Stimulated activated CD8-positive, alpha-beta memory T cell treated with anti-CD3 and anti-CD28 coated beads, Interleukin-4, amount 100 ng/mL, for 48 hours (primary cell): ENCODE measurements around the gene APRT.
"Not testable (repeated sequence)": the region's sequence is repeated elsewhere in the genome, so short reads cannot be mapped to it uniquely, and the experiment has no call there.

Source experiments
- DNase-seq: peaks from one replicate; pipeline ENCODE4 v3.0.0-alpha.2; 2020

The APRT gene

GRCh38 chr16:88806491-88807111, 5.1 kb downstream of the APRT start:
- no peak for DNase-seq

GRCh38 chr16:88805887-88806393, 5.8 kb downstream of the APRT start:
- DNase-seq = no peak

- no peak for DNase-seq
Observed at GRCh38 chr16:88805340-88805715, 6.4 kb downstream of the APRT start.

DNA sequence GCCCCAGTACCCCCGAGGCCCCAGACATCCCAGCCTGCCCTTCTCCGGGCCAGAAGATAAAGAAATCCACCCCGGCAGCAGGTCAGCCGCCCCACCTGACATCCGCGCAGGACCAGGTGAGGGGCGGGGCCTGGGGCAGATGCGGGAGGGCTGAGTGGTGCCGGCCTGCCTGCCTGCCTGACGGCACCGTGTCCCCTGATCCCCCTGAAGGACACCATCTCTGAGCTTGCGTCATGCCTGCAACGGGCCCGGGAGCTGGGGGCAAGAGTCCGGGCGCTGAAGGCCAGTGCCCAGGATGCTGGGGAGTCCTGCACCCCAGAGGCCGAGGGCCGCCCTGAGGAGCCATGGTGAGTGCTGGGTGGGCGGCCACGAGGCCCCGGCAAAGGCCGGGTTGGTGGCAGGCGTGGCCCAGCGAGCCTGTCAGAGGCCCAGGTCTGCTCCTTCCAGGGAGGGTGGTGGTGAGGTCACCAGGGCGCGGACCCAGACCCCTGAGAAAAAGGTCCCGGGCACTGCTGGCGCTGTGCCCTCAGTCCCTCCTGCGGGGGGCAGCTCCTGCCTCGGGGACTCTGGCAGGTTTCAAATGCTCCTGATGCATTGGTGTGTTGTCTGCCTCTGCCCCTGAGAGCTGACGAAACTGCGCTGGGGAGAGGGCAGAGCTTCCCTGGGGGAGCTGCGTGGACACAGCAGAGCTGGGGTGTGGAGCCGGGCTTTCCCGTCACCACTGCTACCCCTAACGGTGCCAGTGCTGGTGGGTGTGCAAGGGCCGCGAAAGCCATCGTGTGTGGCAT, 7.0 kb downstream of the APRT start:
- DNase-seq = peak; percentile 63

DNA sequence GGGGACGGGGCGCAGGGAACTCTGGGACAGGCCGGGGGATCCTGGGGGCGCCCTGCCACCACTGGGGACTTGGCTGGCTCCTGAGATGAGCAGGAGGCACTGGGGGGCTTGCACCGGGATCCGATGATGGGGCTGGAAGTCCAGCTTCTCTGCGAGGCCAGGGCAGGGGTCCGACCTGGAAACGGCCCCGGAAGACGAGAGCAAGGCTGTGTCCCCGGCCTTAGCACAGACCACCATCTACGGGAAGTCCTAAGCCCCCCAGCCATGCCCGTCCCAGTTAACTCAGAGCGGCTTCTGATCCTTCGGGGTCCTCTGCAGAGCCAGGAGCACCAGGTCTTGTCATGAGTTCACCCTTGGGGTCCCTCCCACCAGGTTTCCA, 7.6 kb downstream of the APRT start:
- peak; percentile 43 for DNase-seq

GRCh38 chr16:88803264-88803987, 8.3 kb downstream of the APRT start, which contains the start of gene CDT1:
TSS of gene CDT1 (plus strand) at chr16:88803789. CDS start at chr16:88803832, 43 bp downstream.
- peak; percentile 89 for DNase-seq

GRCh38 chr16:88800277-88800592, 11.5 kb downstream of the APRT start:
- DNase-seq = no peak

DNA sequence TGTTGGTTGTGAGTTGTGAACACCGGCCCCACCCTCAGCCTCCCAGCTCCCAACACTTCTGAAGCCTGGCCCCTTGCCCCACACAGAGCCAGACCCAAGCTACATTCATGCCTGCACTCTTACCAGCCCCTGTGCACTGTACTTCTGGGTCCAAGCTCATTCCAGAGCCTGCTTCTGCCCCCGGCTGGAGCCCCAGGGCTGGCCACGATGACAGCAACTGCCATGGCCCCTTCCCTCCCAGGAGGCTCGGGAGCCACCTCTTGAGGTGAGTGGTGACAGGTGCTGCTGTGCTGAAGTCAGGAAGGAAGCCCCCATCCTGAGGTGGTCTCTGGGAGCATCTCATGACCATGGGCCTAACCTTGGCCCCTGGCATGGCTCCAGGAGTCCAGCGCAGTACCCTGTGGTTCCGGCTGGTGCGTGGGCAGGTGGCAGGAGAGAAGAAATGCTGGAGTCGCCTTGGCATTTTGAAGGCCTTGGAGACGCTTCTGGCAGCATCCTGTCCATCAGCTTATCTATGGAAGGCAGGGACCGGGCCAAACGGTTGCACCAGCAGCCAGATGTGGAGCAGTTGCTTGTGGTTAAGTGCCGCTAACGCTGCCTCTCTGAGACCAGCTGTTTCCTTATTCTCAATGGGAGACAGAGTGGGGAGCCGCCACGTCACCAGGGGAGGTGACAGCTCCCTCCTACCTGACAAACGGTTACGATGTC, 12.0 kb downstream of the APRT start:
- DNase-seq = no peak

- no peak for DNase-seq
Observed at GRCh38 chr16:88798772-88799455, 12.8 kb downstream of the APRT start.

DNA sequence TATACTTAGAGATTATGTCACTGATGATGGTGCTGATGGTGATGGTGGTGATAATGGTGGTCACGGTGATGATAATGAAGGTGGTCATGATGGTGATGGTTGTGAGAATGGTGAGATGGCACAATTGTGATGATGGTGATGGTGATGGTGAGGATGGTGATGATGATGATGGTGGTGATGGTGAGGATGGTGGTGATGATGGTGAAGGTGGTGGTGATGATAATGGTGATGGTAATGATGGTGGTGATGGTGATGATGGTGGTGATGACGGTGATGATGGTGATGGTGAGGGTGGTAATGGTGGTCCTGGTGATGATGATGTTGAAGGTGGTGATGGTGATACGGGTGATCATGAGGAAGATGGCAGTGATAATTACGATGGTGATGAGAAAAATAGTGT, 13.7 kb downstream of the APRT start:
- no peak for DNase-seq

- DNase-seq = no peak
Observed at GRCh38 chr16:88796278-88796677, 15.4 kb downstream of the APRT start.

- DNase-seq = no peak
Observed at GRCh38 chr16:88793251-88793954, 18.3 kb downstream of the APRT start.

DNA sequence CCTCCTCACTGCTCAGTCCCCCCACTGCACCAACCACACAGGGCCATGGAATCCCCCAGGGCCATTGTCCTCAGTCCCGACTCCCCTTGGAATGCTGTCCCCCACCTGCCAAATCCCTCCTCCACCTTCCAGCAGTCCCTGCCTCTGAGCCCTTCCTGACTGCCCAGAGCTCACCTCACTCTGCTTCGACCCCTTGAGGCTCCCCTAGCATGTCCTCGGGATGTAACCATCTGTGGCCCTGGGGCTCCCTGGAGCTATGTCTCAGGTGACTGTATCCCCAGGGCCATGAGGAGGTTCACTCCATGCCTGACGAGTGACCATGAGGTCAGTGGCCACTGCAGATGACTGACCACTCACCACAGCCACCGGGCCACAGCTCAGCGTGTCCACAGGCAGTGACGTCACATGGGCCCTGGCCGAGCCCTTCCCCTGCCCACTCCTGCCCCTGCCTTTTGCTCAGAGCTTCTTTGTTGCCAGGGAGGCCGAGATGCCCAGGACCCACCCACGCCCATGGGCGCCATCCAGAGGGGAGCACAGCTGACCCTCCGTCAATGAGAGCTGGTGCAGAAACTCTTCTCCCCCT, 19.0 kb downstream of the APRT start:
- no peak for DNase-seq

DNA sequence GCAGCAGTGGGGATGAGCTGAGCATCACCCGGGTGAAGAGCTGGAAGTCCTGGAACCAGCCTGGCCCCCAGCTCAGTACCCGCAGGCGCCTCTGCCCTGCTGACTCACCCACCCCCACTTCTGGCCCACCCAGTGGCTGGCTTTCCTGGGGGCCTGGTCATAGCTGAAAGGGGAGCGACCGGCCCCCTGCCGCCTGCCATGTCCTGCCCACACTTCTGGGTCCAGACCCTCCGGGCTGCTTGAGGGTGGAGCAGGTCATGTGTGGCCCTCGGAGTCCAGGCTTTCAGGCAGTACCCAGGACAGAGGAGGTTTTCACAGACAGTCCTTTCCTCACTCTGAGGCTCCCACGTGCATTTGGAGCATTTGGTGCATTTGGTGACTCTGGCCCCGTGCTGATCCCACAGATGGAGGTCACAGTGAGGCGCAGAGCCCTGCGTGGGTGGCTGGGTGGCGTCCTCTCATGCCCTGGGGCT, 19.6 kb downstream of the APRT start:
- no peak for DNase-seq

DNA sequence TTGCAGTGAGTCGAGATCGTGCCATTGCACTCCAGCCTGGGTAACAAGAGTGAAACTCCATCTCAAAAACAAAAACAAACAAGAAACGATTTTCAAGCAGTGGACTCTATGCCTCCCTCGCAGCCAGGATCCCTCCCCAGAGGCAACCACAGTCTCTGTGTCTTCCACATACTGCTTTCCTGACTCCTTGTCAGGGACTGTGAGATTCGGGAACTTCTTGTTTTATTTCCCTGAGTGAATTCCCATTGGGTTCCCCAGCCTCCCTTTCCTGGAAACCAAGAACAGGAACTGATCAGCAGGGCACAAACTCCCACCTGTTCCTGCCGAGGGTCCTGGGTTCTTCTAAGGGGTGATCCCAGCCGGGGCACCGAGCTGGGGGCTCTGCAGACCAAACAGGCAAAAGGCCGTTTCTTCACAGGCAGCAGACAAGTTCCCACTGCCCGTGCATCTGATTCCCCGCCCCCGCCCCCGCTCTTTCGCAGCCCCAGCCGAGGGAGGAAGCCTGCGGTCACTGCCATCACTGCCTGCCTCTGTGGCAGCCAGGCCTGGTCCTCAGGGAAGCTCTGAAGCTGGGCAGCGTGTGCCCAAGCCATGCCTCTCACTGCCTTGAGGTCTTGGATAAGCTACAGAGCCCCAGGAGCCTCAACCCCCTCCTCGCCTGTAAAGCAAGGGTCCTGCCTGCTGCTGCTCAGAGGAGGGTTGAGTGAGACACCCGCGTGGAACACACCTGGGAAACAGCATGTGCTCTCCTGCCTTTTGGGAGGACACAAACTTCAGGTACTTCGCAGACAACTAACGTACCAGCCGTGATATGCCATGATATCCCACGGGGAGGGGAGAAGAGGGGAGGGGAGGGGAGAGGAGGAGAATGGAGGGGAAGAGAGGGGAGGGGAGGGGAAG, 21.2 kb downstream of the APRT start:
- DNase-seq = peak; percentile 78

DNA sequence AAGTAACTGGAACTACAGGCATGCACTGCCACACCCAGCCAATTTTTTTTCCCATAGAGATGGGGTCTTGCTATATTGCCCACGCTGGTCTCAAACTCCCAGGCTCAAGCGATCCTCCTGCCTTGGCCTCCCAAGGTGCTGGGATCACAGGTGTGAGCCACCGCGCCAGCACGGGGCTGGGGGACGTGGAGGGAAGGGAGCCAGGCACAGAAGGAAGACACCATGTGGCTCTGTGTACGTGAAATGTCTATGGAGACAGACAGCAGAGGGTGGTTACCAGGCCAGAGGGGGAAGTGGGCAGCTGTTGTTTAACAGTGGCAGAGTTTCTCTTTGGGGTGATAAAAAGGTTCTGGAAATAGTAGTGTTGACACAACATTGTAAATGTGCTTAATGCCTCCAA, 22.1 kb downstream of the APRT start:
- DNase-seq = no peak

- DNase-seq = not testable (repeated sequence)
Observed at GRCh38 chr16:88788749-88789148, 23.0 kb downstream of the APRT start.

- DNase-seq = no peak
Observed at GRCh38 chr16:88787579-88788314, 24.0 kb downstream of the APRT start.

DNA sequence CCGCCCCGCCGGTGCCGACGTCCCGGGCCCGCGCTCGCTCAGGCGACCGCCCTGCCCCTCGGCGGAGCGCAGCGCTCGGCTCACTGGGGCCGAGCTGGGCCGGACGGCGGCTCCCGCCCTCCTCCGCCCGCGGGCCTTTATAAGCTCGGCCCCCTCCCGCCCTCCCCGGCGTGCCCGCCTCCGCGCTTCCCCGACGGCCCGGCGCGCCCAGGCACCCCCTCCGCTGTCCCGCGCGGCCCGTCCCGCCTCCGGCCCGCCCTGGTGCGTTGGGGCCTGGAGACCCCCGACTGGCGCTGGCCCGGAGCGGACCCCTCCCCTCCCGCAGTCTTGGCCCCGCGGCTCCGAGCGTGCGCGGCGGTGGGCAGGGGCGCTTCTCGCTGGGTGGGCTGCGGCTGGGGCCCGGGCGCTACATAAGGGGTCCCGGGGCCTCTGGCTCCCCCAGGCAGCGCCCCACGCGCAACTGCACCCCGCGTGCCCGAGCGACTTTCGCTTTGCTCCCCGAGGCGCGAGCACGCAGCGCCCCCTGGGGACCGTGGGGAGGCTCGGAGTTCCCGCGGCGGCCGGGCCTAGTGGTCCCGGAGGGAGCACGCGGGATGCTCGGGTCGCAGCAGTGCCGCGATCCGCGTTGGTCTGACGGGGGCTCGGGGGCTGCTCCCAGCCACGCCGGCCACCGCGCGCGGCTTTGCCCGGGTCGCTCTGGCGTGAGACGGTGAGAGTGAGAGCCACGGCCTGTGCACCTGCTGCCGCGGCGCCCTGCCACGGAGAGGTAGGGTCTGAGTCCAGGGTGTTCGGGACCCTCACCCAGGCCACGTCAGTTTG, 26.4 kb downstream of the APRT start, which contains the start of gene PIEZO1:
TSS of gene PIEZO1 (minus strand) at position 115 of the 819 bp plus-strand sequence. CDS start 256 bp downstream, outside the sequence.
- peak; percentile 83 for DNase-seq
